ENCODE data around the gene HEXIM2.
"Not testable (repeated sequence)": the region's sequence is repeated elsewhere in the genome, so short reads cannot be mapped to it uniquely, and the experiment has no call there.

The HEXIM2 gene

DNA sequence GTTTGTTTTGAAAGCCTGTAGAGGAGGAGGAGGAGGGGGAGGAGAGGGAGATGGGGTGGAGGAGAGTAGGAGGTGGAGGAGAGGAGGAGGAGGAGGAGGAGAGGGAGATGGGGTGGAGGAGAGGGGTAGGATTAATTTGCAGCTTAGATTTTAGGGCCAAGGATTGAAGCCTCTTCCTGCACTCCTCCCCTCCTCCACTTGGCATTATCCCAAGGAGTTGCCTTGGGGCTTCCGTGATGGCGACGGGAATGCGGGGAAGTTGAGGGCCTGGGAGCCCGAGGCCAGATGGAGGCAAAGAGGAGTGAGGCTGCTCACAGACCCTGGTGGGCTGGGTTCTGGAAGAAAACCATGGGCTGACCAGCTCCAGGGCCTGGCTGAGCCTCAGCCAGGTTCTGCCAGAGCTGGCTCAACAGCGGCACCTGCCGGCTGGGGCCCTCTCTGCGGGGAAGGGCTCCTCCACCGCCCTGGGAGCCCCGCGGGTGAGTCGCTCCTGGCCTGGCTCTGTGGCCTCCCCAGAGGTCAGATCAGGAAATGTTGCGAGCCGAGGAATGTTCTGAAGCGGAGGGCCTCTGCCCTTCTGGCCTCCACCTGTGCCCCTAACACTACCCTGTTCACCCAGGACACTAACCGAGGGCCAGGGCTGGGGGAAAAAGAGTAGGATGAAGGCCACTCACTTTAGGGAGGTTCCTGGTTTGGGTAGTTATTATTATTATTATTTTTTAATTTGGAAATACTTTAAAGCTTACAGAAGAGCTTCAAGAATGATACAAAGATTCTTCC, 36.1 kb downstream of the HEXIM2 start:
- Histone ChIP-seq H3K9ac (ENCODE audit: low read length) (peak overlapping the region; percentile 66), H3K27ac (ENCODE audit: low read depth, low read length) (peak overlapping the region; percentile 38)
- no CpG with 5 or more reads among the region's 16 CpGs for WGBS (ENCODE audit: extremely low coverage, insufficient coverage, low lambda C conversion rate)

DNA sequence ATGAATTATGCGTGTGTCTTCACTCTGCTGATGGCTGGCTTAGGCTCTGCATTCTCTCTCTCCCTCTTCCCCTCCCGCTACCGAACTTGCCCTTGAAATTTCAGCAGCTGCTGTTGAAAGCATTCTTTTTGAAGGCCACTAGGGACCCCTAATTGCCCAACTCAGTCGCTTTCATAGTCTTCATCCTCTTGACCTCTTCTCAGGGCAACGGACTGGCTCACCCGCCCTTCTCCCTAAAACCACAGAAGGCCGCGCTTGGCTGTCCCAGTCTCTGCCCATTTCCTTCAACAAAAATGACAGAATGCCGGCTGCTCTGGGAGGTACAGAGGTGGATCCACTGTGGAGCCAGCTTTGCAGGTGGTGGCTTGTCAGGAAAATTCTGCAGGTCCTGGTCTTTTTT, 39.0 kb downstream of the HEXIM2 start:
- H3K27ac ChIP-seq (ENCODE audit: low read depth, low read length) = no peak overlapping the region
- no peak overlapping the region for H3K4me2 ChIP-seq (ENCODE audit: low read length)
- no peak overlapping the region for H3K18ac ChIP-seq (ENCODE audit: low read length)
- H2AK5ac ChIP-seq (ENCODE audit: low read length) = no peak overlapping the region
- H3K4me1 ChIP-seq (ENCODE audit: control insufficient read depth, low read depth, low read length) = no peaks in the 10 kb centered on the region
- no peak overlapping the region for H2BK15ac ChIP-seq (replicated peaks; ENCODE audit: low read depth)
- H3K79me1 ChIP-seq (ENCODE audit: low read length) = no peaks in the 10 kb centered on the region
- no peak overlapping the region for H3K4me3 ChIP-seq (ENCODE audit: low read length)
- no peaks in the 10 kb centered on the region for H3K36me3 ChIP-seq (ENCODE audit: control insufficient read depth, insufficient read depth, low read length)
- H3K56ac ChIP-seq (ENCODE audit: low read length) = no peak overlapping the region
- H3K27me3 ChIP-seq (ENCODE audit: insufficient read depth, low read length, poor library complexity) = no peaks in the 10 kb centered on the region
- no peak overlapping the region for H3K4ac ChIP-seq (ENCODE audit: low read depth, low read length)
- no CpG with 5 or more reads among the region's 9 CpGs for WGBS (ENCODE audit: extremely low coverage, insufficient coverage, low lambda C conversion rate)
- H3K9ac ChIP-seq (ENCODE audit: low read length) = no peak overlapping the region
- H4K8ac ChIP-seq (ENCODE audit: low read depth, low read length) = no peak overlapping the region
- no peak overlapping the region for H4K5ac ChIP-seq (ENCODE audit: low read length)
- no peak overlapping the region for H3K23ac ChIP-seq (ENCODE audit: low read length)
- H2BK5ac ChIP-seq (ENCODE audit: low read length) = no peak overlapping the region
- H2BK120ac ChIP-seq (ENCODE audit: low read depth, low read length) = no peak overlapping the region
- H3K79me2 ChIP-seq (ENCODE audit: control insufficient read depth, insufficient read depth, low read length) = no peaks in the 10 kb centered on the region
- peak; percentile 53 for DNase-seq

More for the DNA sequence above, 36.1 kb downstream of the HEXIM2 start:
- Histone ChIP-seq H3K18ac (ENCODE audit: low read length) (no peak overlapping the region), H3K79me2 (ENCODE audit: control insufficient read depth, insufficient read depth, low read length) (no peaks in the 10 kb centered on the region), H3K36me3 (ENCODE audit: control insufficient read depth, insufficient read depth, low read length) (no peaks in the 10 kb centered on the region), H3K4ac (ENCODE audit: low read depth, low read length) (no peak overlapping the region), H3K23ac (ENCODE audit: low read length) (no peak overlapping the region), H2BK15ac (replicated peaks; ENCODE audit: low read depth) (no peak overlapping the region), H3K4me1 (ENCODE audit: control insufficient read depth, low read depth, low read length) (no peaks in the 10 kb centered on the region), H3K27me3 (ENCODE audit: insufficient read depth, low read length, poor library complexity) (no peaks in the 10 kb centered on the region), H4K8ac (ENCODE audit: low read depth, low read length) (no peak overlapping the region), H4K5ac (ENCODE audit: low read length) (peak overlapping the region; percentile 62), H2BK120ac (ENCODE audit: low read depth, low read length) (no peak overlapping the region), H3K56ac (ENCODE audit: low read length) (peak overlapping the region; percentile 90), H3K4me2 (ENCODE audit: low read length) (peak overlapping the region; percentile 12), H2AK5ac (ENCODE audit: low read length) (no peak overlapping the region), H2BK5ac (ENCODE audit: low read length) (peak overlapping the region; percentile 52), H3K79me1 (ENCODE audit: low read length) (no peaks in the 10 kb centered on the region), H3K4me3 (ENCODE audit: low read length) (no peak overlapping the region)
- peak; percentile 96 for DNase-seq

GRCh38 chr17:45201457-45201856, 39.8 kb downstream of the HEXIM2 start:
- H3K79me2 ChIP-seq (ENCODE audit: control insufficient read depth, insufficient read depth, low read length) = no peaks in the 10 kb centered on the region
- H3K79me1 ChIP-seq (ENCODE audit: low read length) = no peaks in the 10 kb centered on the region
- no peak overlapping the region for H2BK15ac ChIP-seq (replicated peaks; ENCODE audit: low read depth)
- H3K4me1 ChIP-seq (ENCODE audit: control insufficient read depth, low read depth, low read length) = no peaks in the 10 kb centered on the region
- no peak overlapping the region for H4K8ac ChIP-seq (ENCODE audit: low read depth, low read length)
- H3K36me3 ChIP-seq (ENCODE audit: control insufficient read depth, insufficient read depth, low read length) = no peaks in the 10 kb centered on the region
- H3K23ac ChIP-seq (ENCODE audit: low read length) = no peak overlapping the region
- no peak overlapping the region for H3K4me3 ChIP-seq (ENCODE audit: low read length)
- H3K4me2 ChIP-seq (ENCODE audit: low read length) = no peak overlapping the region
- no peak overlapping the region for H3K56ac ChIP-seq (ENCODE audit: low read length)
- H3K18ac ChIP-seq (ENCODE audit: low read length) = no peak overlapping the region
- WGBS (ENCODE audit: extremely low coverage, insufficient coverage, low lambda C conversion rate) = no CpG with 5 or more reads among the region's 4 CpGs
- H3K9ac ChIP-seq (ENCODE audit: low read length) = no peak overlapping the region
- H3K4ac ChIP-seq (ENCODE audit: low read depth, low read length) = no peak overlapping the region
- no peak overlapping the region for H4K5ac ChIP-seq (ENCODE audit: low read length)
- H3K27me3 ChIP-seq (ENCODE audit: insufficient read depth, low read length, poor library complexity) = no peaks in the 10 kb centered on the region
- H2BK120ac ChIP-seq (ENCODE audit: low read depth, low read length) = no peak overlapping the region
- H2AK5ac ChIP-seq (ENCODE audit: low read length) = no peak overlapping the region
- no peak for DNase-seq
- H3K27ac ChIP-seq (ENCODE audit: low read depth, low read length) = no peak overlapping the region
- H2BK5ac ChIP-seq (ENCODE audit: low read length) = no peak overlapping the region

- H2BK15ac ChIP-seq (replicated peaks; ENCODE audit: low read depth); H3K27ac ChIP-seq (ENCODE audit: low read depth, low read length); H3K79me1 ChIP-seq (ENCODE audit: low read length); H4K8ac ChIP-seq (ENCODE audit: low read depth, low read length); H3K4me2 ChIP-seq (ENCODE audit: low read length); H2BK5ac ChIP-seq (ENCODE audit: low read length); H3K79me2 ChIP-seq (ENCODE audit: control insufficient read depth, insufficient read depth, low read length); H3K56ac ChIP-seq (ENCODE audit: low read length); H3K36me3 ChIP-seq (ENCODE audit: control insufficient read depth, insufficient read depth, low read length); H3K4ac ChIP-seq (ENCODE audit: low read depth, low read length); H2AK5ac ChIP-seq (ENCODE audit: low read length); H3K9ac ChIP-seq (ENCODE audit: low read length); DNase-seq; H3K18ac ChIP-seq (ENCODE audit: low read length); H3K23ac ChIP-seq (ENCODE audit: low read length); H2BK120ac ChIP-seq (ENCODE audit: low read depth, low read length); H4K5ac ChIP-seq (ENCODE audit: low read length); H3K4me1 ChIP-seq (ENCODE audit: control insufficient read depth, low read depth, low read length); H3K27me3 ChIP-seq (ENCODE audit: insufficient read depth, low read length, poor library complexity); H3K4me3 ChIP-seq (ENCODE audit: low read length): not testable (repeated sequence)
- no CpG with 5 or more reads among the region's 6 CpGs for WGBS (ENCODE audit: extremely low coverage, insufficient coverage, low lambda C conversion rate)
Measured at GRCh38 chr17:45201880-45202279, 40.2 kb downstream of the HEXIM2 start.

DNA sequence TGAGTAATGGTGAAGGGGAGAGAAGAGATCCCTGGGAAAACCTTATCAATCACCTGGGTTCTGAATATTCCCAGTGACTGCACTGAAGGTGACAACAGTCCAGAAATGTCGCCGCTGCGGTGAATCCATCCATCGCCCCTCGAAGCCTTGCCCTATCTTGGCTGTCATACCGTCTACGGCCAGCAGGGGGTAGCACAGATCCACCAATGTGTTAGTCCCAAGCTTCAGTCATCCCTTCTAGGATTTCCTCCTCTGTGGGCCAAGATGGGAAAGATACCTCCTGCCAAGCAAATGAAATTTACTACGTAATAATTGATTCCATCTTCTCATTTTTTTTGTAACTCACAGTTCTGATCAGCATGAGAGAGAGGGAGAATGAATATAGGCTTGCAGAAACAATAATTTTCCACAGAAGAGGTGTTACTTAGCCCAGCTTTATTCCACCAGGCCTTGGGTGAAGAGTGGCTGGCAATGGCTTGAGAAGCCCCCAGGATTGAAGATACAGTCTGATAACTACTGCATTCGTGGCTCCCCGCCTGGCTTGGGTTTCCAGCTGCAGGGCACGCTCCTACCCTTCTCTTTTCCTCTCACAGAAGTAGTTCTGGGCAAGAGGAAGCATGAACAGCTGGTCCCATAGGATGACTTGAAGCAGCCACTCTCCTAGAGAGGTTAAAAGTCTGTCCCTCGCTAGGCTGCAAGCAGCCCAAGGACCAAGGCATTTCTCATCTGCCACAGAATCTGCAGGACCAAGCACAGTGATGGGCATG, 57.4 kb downstream of the HEXIM2 start:
- Histone ChIP-seq H4K8ac (ENCODE audit: low read depth, low read length) (no peak overlapping the region), H3K79me2 (ENCODE audit: control insufficient read depth, insufficient read depth, low read length) (no peaks in the 10 kb centered on the region), H3K9ac (ENCODE audit: low read length) (no peak overlapping the region), H3K27ac (ENCODE audit: low read depth, low read length) (no peak overlapping the region), H3K36me3 (ENCODE audit: control insufficient read depth, insufficient read depth, low read length) (no peaks in the 10 kb centered on the region), H3K23ac (ENCODE audit: low read length) (no peak overlapping the region), H3K18ac (ENCODE audit: low read length) (no peak overlapping the region), H3K79me1 (ENCODE audit: low read length) (no peaks in the 10 kb centered on the region), H2AK5ac (ENCODE audit: low read length) (no peak overlapping the region), H3K56ac (ENCODE audit: low read length) (no peak overlapping the region), H2BK5ac (ENCODE audit: low read length) (no peak overlapping the region), H2BK15ac (replicated peaks; ENCODE audit: low read depth) (no peak overlapping the region), H3K4ac (ENCODE audit: low read depth, low read length) (no peak overlapping the region), H4K5ac (ENCODE audit: low read length) (no peak overlapping the region), H3K27me3 (ENCODE audit: insufficient read depth, low read length, poor library complexity) (peaks cover 12% of the 10 kb centered on the region), H3K4me3 (ENCODE audit: low read length) (no peak overlapping the region), H2BK120ac (ENCODE audit: low read depth, low read length) (no peak overlapping the region), H3K4me2 (ENCODE audit: low read length) (no peak overlapping the region), H3K4me1 (ENCODE audit: control insufficient read depth, low read depth, low read length) (no peaks in the 10 kb centered on the region)
- no CpG with 5 or more reads among the region's 12 CpGs for WGBS (ENCODE audit: extremely low coverage, insufficient coverage, low lambda C conversion rate)
- peak; percentile 82 for DNase-seq

Data from mesendoderm (in vitro differentiated cells).